ENCODE data around the gene MYO1G. TPM values are rescaled to one million over a fixed set of nuclear protein-coding genes. Genes with fewer than 3 reads are reported as not detected.

MYO1G gene
- total RNA-seq, 1 experiment from 2014 or later = 0.41 TPM

DNA sequence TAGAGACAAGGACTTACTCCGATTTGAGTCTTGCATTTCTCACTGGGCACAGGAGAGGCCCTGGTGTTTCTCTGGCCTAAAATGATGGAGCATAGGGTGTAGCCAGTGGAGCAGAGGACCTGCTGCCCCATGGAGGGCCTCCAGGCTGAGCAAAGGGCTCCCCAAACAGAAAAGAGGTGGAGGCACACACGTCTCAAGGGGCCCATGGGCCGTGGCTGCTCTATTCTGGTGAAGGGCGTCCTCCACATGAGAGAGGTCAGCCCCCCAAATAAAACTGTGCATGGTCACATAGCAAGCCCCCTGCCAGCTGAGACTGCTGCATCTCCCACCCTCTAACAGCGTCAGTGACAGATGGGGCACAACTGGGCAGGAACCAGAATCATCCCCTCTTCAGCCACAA, 41.4 kb downstream of the MYO1G start:
- ChIA-PET CTCF (no interaction called here), POLR2A (no interaction called here)
- TF ChIP-seq SIN3A (IDR thresholded peaks at IDR 0.05; ENCODE audit: borderline replicate concordance, insufficient read depth, low read depth, low read length) (no peak), POLR2AphosphoS5 (IDR thresholded peaks at IDR 0.05; ENCODE audit: low read depth, low read length) (no peak), TCF7L2 (IDR thresholded peaks at IDR 0.05; ENCODE audit: low read depth, low read length) (no peak)
- TF ChIP-seq, protein P1, sequence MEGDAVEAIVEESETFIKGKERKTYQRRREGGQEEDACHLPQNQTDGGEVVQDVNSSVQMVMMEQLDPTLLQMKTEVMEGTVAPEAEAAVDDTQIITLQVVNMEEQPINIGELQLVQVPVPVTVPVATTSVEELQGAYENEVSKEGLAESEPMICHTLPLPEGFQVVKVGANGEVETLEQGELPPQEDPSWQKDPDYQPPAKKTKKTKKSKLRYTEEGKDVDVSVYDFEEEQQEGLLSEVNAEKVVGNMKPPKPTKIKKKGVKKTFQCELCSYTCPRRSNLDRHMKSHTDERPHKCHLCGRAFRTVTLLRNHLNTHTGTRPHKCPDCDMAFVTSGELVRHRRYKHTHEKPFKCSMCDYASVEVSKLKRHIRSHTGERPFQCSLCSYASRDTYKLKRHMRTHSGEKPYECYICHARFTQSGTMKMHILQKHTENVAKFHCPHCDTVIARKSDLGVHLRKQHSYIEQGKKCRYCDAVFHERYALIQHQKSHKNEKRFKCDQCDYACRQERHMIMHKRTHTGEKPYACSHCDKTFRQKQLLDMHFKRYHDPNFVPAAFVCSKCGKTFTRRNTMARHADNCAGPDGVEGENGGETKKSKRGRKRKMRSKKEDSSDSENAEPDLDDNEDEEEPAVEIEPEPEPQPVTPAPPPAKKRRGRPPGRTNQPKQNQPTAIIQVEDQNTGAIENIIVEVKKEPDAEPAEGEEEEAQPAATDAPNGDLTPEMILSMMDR (IDR thresholded peaks at IDR 0.05) = no peak
- TF ChIP-seq, protein P2, sequence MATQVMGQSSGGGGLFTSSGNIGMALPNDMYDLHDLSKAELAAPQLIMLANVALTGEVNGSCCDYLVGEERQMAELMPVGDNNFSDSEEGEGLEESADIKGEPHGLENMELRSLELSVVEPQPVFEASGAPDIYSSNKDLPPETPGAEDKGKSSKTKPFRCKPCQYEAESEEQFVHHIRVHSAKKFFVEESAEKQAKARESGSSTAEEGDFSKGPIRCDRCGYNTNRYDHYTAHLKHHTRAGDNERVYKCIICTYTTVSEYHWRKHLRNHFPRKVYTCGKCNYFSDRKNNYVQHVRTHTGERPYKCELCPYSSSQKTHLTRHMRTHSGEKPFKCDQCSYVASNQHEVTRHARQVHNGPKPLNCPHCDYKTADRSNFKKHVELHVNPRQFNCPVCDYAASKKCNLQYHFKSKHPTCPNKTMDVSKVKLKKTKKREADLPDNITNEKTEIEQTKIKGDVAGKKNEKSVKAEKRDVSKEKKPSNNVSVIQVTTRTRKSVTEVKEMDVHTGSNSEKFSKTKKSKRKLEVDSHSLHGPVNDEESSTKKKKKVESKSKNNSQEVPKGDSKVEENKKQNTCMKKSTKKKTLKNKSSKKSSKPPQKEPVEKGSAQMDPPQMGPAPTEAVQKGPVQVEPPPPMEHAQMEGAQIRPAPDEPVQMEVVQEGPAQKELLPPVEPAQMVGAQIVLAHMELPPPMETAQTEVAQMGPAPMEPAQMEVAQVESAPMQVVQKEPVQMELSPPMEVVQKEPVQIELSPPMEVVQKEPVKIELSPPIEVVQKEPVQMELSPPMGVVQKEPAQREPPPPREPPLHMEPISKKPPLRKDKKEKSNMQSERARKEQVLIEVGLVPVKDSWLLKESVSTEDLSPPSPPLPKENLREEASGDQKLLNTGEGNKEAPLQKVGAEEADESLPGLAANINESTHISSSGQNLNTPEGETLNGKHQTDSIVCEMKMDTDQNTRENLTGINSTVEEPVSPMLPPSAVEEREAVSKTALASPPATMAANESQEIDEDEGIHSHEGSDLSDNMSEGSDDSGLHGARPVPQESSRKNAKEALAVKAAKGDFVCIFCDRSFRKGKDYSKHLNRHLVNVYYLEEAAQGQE (IDR thresholded peaks at IDR 0.05; ENCODE audit: insufficient read depth in 1 of 2, low read depth in 2 of 2, low read length in 1 of 2) = no peak
- in situ Hi-C loops (cut with HindIII; ENCODE audit: low pct_unique_long_range_greater_than_20kb, low sequenced_read_pairs) (no loop called here), intact Hi-C loops (cut with micrococcal nuclease; ENCODE audit: unreplicated experiment) (no loop called here)
- DNase-seq (ENCODE audit: low read depth, low spot score) (no peak), ATAC-seq (0 out of 2 replicates have a peak, but pooled peaks have one; percentile 9)
- Histone ChIP-seq H3K36me3 (ENCODE audit: control insufficient read depth, insufficient read depth, low read length) (no peaks in the 10 kb centered on the region), H3K9me3 (ENCODE audit: control insufficient read depth, insufficient read depth, low read depth, low read length) (no peaks in the 10 kb centered on the region), H3K4me3 (ENCODE audit: low read depth in 2 of 2, low read length in 2 of 2) (no peak overlapping the region), H3K4me1 (ENCODE audit: control insufficient read depth, insufficient read depth, low read length) (no peaks in the 10 kb centered on the region), H3K27me3 (ENCODE audit: control insufficient read depth, insufficient read depth, low read length) (no peaks in the 10 kb centered on the region), H3K27ac (ENCODE audit: low read length) (no peak overlapping the region)
- BruUV-seq (replicated peaks) = no TSS peak

DNA sequence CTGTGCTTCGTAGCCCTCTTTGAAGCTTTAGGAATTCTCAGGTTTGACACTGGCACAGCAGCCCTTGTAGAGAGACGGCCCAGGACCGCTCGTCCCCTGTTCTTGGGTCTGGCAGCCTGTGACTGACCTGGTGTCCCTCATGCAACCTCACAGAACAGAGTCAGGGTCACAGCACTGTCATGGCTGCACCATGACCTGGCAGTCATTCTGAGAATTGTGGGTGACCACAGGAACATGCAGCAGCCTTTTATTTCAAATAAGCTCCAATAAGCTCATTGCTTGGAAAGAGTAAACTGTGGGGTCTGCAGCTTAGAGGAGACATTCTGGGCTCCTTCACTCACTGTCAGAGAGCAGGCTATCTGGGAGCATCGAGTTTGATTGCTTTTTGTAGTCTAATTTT, 42.5 kb downstream of the MYO1G start:
- CTCF ChIA-PET = no interaction called here

More for the DNA sequence above, 42.5 kb downstream of the MYO1G start:
- in situ Hi-C loops (cut with HindIII; ENCODE audit: low pct_unique_long_range_greater_than_20kb, low sequenced_read_pairs) (no loop called here), intact Hi-C loops (cut with micrococcal nuclease; ENCODE audit: unreplicated experiment) (no loop called here)
- POLR2A ChIA-PET = no interaction called here
- Histone ChIP-seq H3K4me3 (ENCODE audit: low read depth in 2 of 2, low read length in 2 of 2) (no peak overlapping the region), H3K27ac (ENCODE audit: low read length) (no peak overlapping the region), H3K27me3 (ENCODE audit: control insufficient read depth, insufficient read depth, low read length) (no peaks in the 10 kb centered on the region), H3K36me3 (ENCODE audit: control insufficient read depth, insufficient read depth, low read length) (no peaks in the 10 kb centered on the region), H3K4me1 (ENCODE audit: control insufficient read depth, insufficient read depth, low read length) (no peaks in the 10 kb centered on the region), H3K9me3 (ENCODE audit: control insufficient read depth, insufficient read depth, low read depth, low read length) (no peaks in the 10 kb centered on the region)
- DNase-seq (ENCODE audit: low read depth, low spot score) (no peak), ATAC-seq (no peak; the same call in 1 of the 2 replicates)
- TF ChIP-seq SIN3A (IDR thresholded peaks at IDR 0.05; ENCODE audit: borderline replicate concordance, insufficient read depth, low read depth, low read length) (no peak), POLR2AphosphoS5 (IDR thresholded peaks at IDR 0.05; ENCODE audit: low read depth, low read length) (no peak), TCF7L2 (IDR thresholded peaks at IDR 0.05; ENCODE audit: low read depth, low read length) (no peak)
- TF ChIP-seq, protein P1 (IDR thresholded peaks at IDR 0.05) = no peak
- TF ChIP-seq, protein P2 (IDR thresholded peaks at IDR 0.05; ENCODE audit: insufficient read depth in 1 of 2, low read depth in 2 of 2, low read length in 1 of 2) = no peak
- no TSS peak for BruUV-seq (replicated peaks)
